Activated CD4-positive, CD25-positive, alpha-beta regulatory T cell (primary cell): ENCODE results near the gene L3MBTL4.

ENCODE experiments used
- DNase-seq, 4 experiments: peaks; one replicate each; lab custom pipeline; 2025; lab: John Stamatoyannopoulos, UW

L3MBTL4 gene

GRCh38 chr18:5986257-5986931, 428.3 kb downstream of the L3MBTL4 start:
- DNase-seq, result no peak

- DNase-seq, result no peak
These were observed 430.5 kb downstream of the L3MBTL4 start for GRCh38 chr18:5984245-5984644.

GRCh38 chr18:5983488-5983887, 431.2 kb downstream of the L3MBTL4 start:
- DNase-seq, result no peak

GRCh38 chr18:5982332-5982731, 432.4 kb downstream of the L3MBTL4 start:
- DNase-seq, result no peak

GRCh38 chr18:5980721-5981120, 434.0 kb downstream of the L3MBTL4 start:
- DNase-seq, result no peak

- DNase-seq, result no peak
These were observed 434.7 kb downstream of the L3MBTL4 start for GRCh38 chr18:5979971-5980457.

GRCh38 chr18:5979176-5979888, 435.4 kb downstream of the L3MBTL4 start:
- DNase-seq, result no peak

GRCh38 chr18:5977022-5977421, 437.7 kb downstream of the L3MBTL4 start:
- DNase-seq, result no peak

GRCh38 chr18:5975111-5976002, 439.4 kb downstream of the L3MBTL4 start:
- no peak for DNase-seq

- DNase-seq, result no peak
These were observed 440.0 kb downstream of the L3MBTL4 start for GRCh38 chr18:5974696-5975095.

GRCh38 chr18:5973099-5973498, 441.6 kb downstream of the L3MBTL4 start:
- DNase-seq, result no peak

GRCh38 chr18:5972298-5972697, 442.4 kb downstream of the L3MBTL4 start:
- DNase-seq, result no peak

- no peak for DNase-seq
These were observed 444.7 kb downstream of the L3MBTL4 start for GRCh38 chr18:5969989-5970403.

- no peak for DNase-seq
These were observed 445.2 kb downstream of the L3MBTL4 start for GRCh38 chr18:5969355-5969988.

GRCh38 chr18:5967666-5968065, 447.0 kb downstream of the L3MBTL4 start:
- DNase-seq, result no peak

- no peak for DNase-seq
These were observed 447.7 kb downstream of the L3MBTL4 start for GRCh38 chr18:5967007-5967406.

GRCh38 chr18:5966514-5966913, 448.2 kb downstream of the L3MBTL4 start:
- DNase-seq, result no peak

- no peak for DNase-seq
These were observed 449.7 kb downstream of the L3MBTL4 start for GRCh38 chr18:5964996-5965395.

- DNase-seq, result no peak
These were observed 450.1 kb downstream of the L3MBTL4 start for GRCh38 chr18:5964596-5964995.

- no peak for DNase-seq
These were observed 450.6 kb downstream of the L3MBTL4 start for GRCh38 chr18:5964108-5964507.

GRCh38 chr18:5963267-5963666, 451.4 kb downstream of the L3MBTL4 start:
- DNase-seq, result no peak

- no peak for DNase-seq
These were observed 452.3 kb downstream of the L3MBTL4 start for GRCh38 chr18:5962362-5962761.
